HG03159 (cell line): ENCODE results near the gene DPP7.
"Not testable (repeated sequence)": the region's sequence is repeated elsewhere in the genome, so short reads cannot be mapped to it uniquely, and the experiment has no call there.

Source experiments
- ATAC-seq: cut with Tn5 transposase; IDR thresholded peaks from one replicate; pipeline ENCODE4 v1.9.1; 2021; ENCODE audit warnings: mild to moderate bottlenecking, moderate library complexity; ENCODE audit not compliant: unreplicated experiment

The DPP7 gene

GRCh38 chr9:137130176-137130755 is 15.7 kb upstream of the DPP7 start:
- ATAC-seq: no peak

GRCh38 chr9:137129456-137130175 is 15.1 kb upstream of the DPP7 start:
- peak; percentile 79 for ATAC-seq

- peak; percentile 6 for ATAC-seq
Measured at GRCh38 chr9:137128862-137129455, 14.4 kb upstream of the DPP7 start.

- no peak for ATAC-seq
Measured at GRCh38 chr9:137128158-137128861, 13.8 kb upstream of the DPP7 start.

GRCh38 chr9:137127301-137128157 is 13.0 kb upstream of the DPP7 start:
- no peak for ATAC-seq

GRCh38 chr9:137126786-137127185 is 12.3 kb upstream of the DPP7 start:
- ATAC-seq: no peak

- ATAC-seq: not testable (repeated sequence)
Measured at GRCh38 chr9:137123952-137124462, 9.5 kb upstream of the DPP7 start.

- peak; percentile 42 for ATAC-seq
Measured at GRCh38 chr9:137123468-137123837, 8.9 kb upstream of the DPP7 start.

GRCh38 chr9:137122796-137123467 is 8.4 kb upstream of the DPP7 start:
- ATAC-seq: not testable (repeated sequence)

GRCh38 chr9:137121927-137122795 is 7.6 kb upstream of the DPP7 start:
- not testable (repeated sequence) for ATAC-seq

- ATAC-seq: not testable (repeated sequence)
Measured at GRCh38 chr9:137118092-137118603, 3.6 kb upstream of the DPP7 start.

- ATAC-seq: no peak
Measured at GRCh38 chr9:137117269-137117731, 2.8 kb upstream of the DPP7 start.

GRCh38 chr9:137116728-137117127 is 2.2 kb upstream of the DPP7 start:
- no peak for ATAC-seq

GRCh38 chr9:137116027-137116507 is 1.5 kb upstream of the DPP7 start:
- ATAC-seq: no peak

GRCh38 chr9:137115394-137116026 is 977 bp upstream of the DPP7 start:
- ATAC-seq: no peak

- ATAC-seq: peak; percentile 12
Measured at GRCh38 chr9:137114220-137114612, 317 bp downstream of the DPP7 start.

GRCh38 chr9:137113385-137114159 is 961 bp downstream of the DPP7 start:
- ATAC-seq: no peak
